ENCODE measurements around the gene MIPEP.

- TF ChIP-seq CTCF (IDR thresholded peaks at IDR 0.05) (no peak), POLR2A (IDR thresholded peaks at IDR 0.05) (no peak), POLR2AphosphoS5 (IDR thresholded peaks at IDR 0.05) (peak; percentile 75)
Observed at GRCh38 chr13:23778879-23779278, 110.3 kb downstream of the MIPEP start.

Data from prostate gland (tissue), 2 donors.